HL-60 (cell line): ENCODE measurements around the gene KCNV2.

Experiments used
- CTCF ChIP-seq: IDR thresholded peaks from one replicate; pipeline ENCODE4 v1.5.1; 2011; ENCODE audit warnings: low read length, control low read depth, inconsistent platforms; ENCODE audit not compliant: insufficient read depth
- POLR2AphosphoS5 ChIP-seq: IDR thresholded peaks from 2 replicates; pipeline ENCODE4 v1.6.1; 2012; ENCODE audit warnings: low read depth

DNA sequence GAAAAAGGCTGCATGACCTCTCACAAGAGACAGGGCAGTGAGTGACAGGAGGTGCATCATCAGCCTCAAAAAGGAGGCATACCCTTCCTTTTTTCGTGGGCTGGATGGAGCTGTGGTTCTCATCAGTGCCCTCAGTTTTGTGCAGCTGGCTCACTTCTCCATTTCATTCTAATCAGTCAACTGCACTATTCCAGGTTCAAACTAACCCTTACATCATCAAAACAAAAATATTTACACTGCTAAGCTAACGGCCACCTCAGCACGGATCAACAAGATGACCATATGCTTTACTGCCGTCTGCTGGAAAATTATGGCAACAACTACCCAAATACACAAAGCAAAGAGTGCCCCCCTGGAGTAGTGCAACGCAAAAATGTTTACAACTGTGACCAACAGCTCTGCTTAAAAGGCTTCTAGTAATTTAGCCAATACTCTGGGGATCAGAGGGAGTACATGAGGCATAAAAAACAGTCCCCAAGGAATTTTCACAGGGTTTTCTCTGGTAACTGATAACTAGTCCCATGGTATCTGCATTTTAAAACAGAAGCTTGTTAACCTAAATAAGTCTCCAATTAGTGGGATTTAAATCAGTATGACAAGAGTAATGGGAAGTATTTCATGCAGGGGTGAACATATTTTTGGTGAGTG, 10.8 kb downstream of the KCNV2 start:
- TF ChIP-seq CTCF (peak; percentile 85), POLR2AphosphoS5 (peak; percentile 47; the same call in 1 of the 2 replicates)
